H4 (cell line): Measurements from ENCODE around the gene PTPN18. TPM values are rescaled to one million over a fixed set of nuclear protein-coding genes. Genes with fewer than 3 reads are reported as not detected.

Experiments used
- DNase-seq: peaks from one replicate; pipeline ENCODE4 v3.0.0-alpha.2; 2015; ENCODE audit warnings: low spot score
- total RNA-seq: library from RNA; depleted of rRNA; stranded (reverse); fragments of >200 nt; shearing (Covaris generic); gene quantifications from 2 replicates; pipeline ENCODE4 v1.2.3, GENCODE V29; 2014

Gene PTPN18
- total RNA-seq, 1 experiment from 2014 or later = 15.7 TPM

GRCh38 chr2:130339885-130340745 lies 15.7 kb upstream of the PTPN18 start:
- no peak for DNase-seq

GRCh38 chr2:130341562-130342019 lies 14.3 kb upstream of the PTPN18 start:
- no peak for DNase-seq

GRCh38 chr2:130342020-130342532 lies 13.8 kb upstream of the PTPN18 start:
- peak; percentile 95 for DNase-seq

- peak; percentile 100 for DNase-seq
Observed at GRCh38 chr2:130342533-130343275, 13.2 kb upstream of the PTPN18 start, which contains the start of gene IMP4. TSS of gene IMP4 (plus strand) at chr2:130342897. CDS start at chr2:130342933, 36 bp downstream.

- DNase-seq = no peak
Observed at GRCh38 chr2:130344578-130344977, 11.3 kb upstream of the PTPN18 start.

- DNase-seq = no peak
Observed at GRCh38 chr2:130345091-130345490, 10.8 kb upstream of the PTPN18 start.

- no peak for DNase-seq
Observed at GRCh38 chr2:130345611-130346010, 10.2 kb upstream of the PTPN18 start.

GRCh38 chr2:130346041-130346740 lies 9.7 kb upstream of the PTPN18 start:
- no peak for DNase-seq

- no peak for DNase-seq
Observed at GRCh38 chr2:130346741-130347066, 9.2 kb upstream of the PTPN18 start.

- DNase-seq = no peak
Observed at GRCh38 chr2:130347220-130347925, 8.5 kb upstream of the PTPN18 start.

GRCh38 chr2:130349174-130349573 lies 6.7 kb upstream of the PTPN18 start:
- DNase-seq = no peak

- DNase-seq = no peak
Observed at GRCh38 chr2:130351711-130352110, 4.1 kb upstream of the PTPN18 start.

- DNase-seq = no peak
Observed at GRCh38 chr2:130352237-130352636, 3.6 kb upstream of the PTPN18 start.

- no peak for DNase-seq
Observed at GRCh38 chr2:130353291-130354138, 2.3 kb upstream of the PTPN18 start.

- no peak for DNase-seq
Observed at GRCh38 chr2:130354139-130354428, 1.8 kb upstream of the PTPN18 start.

- no peak for DNase-seq
Observed at GRCh38 chr2:130355172-130355577, 681 bp upstream of the PTPN18 start.

GRCh38 chr2:130357864-130358263 lies 2.0 kb downstream of the PTPN18 start:
- no peak for DNase-seq

GRCh38 chr2:130358420-130359350 lies 2.8 kb downstream of the PTPN18 start:
- no peak for DNase-seq

GRCh38 chr2:130359466-130359865 lies 3.6 kb downstream of the PTPN18 start:
- no peak for DNase-seq

- no peak for DNase-seq
Observed at GRCh38 chr2:130363479-130363878, 7.6 kb downstream of the PTPN18 start.
